ENCODE results near the gene IMPDH2. TPM values are rescaled to one million over a fixed set of nuclear protein-coding genes. Genes with fewer than 3 reads are reported as not detected.
A peak's percentile ranks its signal among the peaks of the same experiment; 100 is the strongest.

Gene IMPDH2
- total and polyA plus RNA-seq, 10 of the 15 experiments (the other 5 are each of a cell fraction or from before 2014, with no cell fraction given) = 190 to 424 (median 345) TPM

- 0 out of 2 replicates have a peak, but pooled peaks have one; percentile 7 for TF ChIP-seq ZNF24 (IDR thresholded peaks at IDR 0.05)
- TF ChIP-seq, protein P1, sequence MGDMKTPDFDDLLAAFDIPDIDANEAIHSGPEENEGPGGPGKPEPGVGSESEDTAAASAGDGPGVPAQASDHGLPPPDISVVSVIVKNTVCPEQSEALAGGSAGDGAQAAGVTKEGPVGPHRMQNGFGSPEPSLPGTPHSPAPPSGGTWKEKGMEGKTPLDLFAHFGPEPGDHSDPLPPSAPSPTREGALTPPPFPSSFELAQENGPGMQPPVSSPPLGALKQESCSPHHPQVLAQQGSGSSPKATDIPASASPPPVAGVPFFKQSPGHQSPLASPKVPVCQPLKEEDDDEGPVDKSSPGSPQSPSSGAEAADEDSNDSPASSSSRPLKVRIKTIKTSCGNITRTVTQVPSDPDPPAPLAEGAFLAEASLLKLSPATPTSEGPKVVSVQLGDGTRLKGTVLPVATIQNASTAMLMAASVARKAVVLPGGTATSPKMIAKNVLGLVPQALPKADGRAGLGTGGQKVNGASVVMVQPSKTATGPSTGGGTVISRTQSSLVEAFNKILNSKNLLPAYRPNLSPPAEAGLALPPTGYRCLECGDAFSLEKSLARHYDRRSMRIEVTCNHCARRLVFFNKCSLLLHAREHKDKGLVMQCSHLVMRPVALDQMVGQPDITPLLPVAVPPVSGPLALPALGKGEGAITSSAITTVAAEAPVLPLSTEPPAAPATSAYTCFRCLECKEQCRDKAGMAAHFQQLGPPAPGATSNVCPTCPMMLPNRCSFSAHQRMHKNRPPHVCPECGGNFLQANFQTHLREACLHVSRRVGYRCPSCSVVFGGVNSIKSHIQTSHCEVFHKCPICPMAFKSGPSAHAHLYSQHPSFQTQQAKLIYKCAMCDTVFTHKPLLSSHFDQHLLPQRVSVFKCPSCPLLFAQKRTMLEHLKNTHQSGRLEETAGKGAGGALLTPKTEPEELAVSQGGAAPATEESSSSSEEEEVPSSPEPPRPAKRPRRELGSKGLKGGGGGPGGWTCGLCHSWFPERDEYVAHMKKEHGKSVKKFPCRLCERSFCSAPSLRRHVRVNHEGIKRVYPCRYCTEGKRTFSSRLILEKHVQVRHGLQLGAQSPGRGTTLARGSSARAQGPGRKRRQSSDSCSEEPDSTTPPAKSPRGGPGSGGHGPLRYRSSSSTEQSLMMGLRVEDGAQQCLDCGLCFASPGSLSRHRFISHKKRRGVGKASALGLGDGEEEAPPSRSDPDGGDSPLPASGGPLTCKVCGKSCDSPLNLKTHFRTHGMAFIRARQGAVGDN (IDR thresholded peaks at IDR 0.05) = peak; percentile 99
- TF ChIP-seq ZNF207 (IDR thresholded peaks at IDR 0.05; ENCODE audit: borderline replicate concordance) = peak; percentile 81; the same call in 1 of the 2 replicates
- peak; percentile 71 for TF ChIP-seq NRF1 (conservative IDR thresholded peaks at IDR 0.05; ENCODE audit: low read depth, low read length)
- TF ChIP-seq CBFB (IDR thresholded peaks at IDR 0.05; ENCODE audit: low read depth) = peak; percentile 96
- no peak for TF ChIP-seq BCL11A (IDR thresholded peaks at IDR 0.05; ENCODE audit: low read depth, low read length)
- TF ChIP-seq, protein P2, sequence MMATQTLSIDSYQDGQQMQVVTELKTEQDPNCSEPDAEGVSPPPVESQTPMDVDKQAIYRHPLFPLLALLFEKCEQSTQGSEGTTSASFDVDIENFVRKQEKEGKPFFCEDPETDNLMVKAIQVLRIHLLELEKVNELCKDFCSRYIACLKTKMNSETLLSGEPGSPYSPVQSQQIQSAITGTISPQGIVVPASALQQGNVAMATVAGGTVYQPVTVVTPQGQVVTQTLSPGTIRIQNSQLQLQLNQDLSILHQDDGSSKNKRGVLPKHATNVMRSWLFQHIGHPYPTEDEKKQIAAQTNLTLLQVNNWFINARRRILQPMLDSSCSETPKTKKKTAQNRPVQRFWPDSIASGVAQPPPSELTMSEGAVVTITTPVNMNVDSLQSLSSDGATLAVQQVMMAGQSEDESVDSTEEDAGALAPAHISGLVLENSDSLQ (IDR thresholded peaks at IDR 0.05) = peak; percentile 67
- TF ChIP-seq POLR2AphosphoS2 (IDR thresholded peaks at IDR 0.05; ENCODE audit: low read depth, low read length) = peak; percentile 99
- peak; percentile 82 for TF ChIP-seq KLF5 (IDR thresholded peaks at IDR 0.05; ENCODE audit: partially characterized antibody)
- TF ChIP-seq CEBPB (IDR thresholded peaks at IDR 0.05; ENCODE audit: borderline replicate concordance in 1 of 2, low read depth in 2 of 2, low read length in 2 of 2) = peak in 1 of 2 experiments; percentile 59; a peak in 1 of 4 replicates
- peak; percentile 99 for TF ChIP-seq POLR2AphosphoS5 (IDR thresholded peaks at IDR 0.05; ENCODE audit: low read length)
- TF ChIP-seq MYC (IDR thresholded peaks at IDR 0.05; ENCODE audit: insufficient read depth, insufficient read length, insufficient replicate concordance, low read length, severe bottlenecking) = peak; percentile 89
- TF ChIP-seq SIN3A (IDR thresholded peaks at IDR 0.05; ENCODE audit: low read depth, low read length) = peak; percentile 83; the same call in 1 of the 2 replicates
- no peak for TF ChIP-seq KAT2A (conservative IDR thresholded peaks at IDR 0.05; ENCODE audit: control insufficient read depth, low read depth, low read length)
- TF ChIP-seq MXI1 (IDR thresholded peaks at IDR 0.05; ENCODE audit: low read depth, low read length) = peak; percentile 92
- TF ChIP-seq ATF7 (IDR thresholded peaks at IDR 0.05; ENCODE audit: low read depth) = peak; percentile 89
- TF ChIP-seq SMC3 (IDR thresholded peaks at IDR 0.05; ENCODE audit: borderline replicate concordance, low read length) = peak; percentile 7; the same call in 1 of the 2 replicates
- peak; percentile 54; the same call in 1 of the 2 replicates for TF ChIP-seq EED (IDR thresholded peaks at IDR 0.05; ENCODE audit: low read depth)
- TF ChIP-seq SMAD1 (IDR thresholded peaks at IDR 0.05; ENCODE audit: low read depth, partially characterized antibody) = peak; percentile 48
- TF ChIP-seq, protein P3, sequence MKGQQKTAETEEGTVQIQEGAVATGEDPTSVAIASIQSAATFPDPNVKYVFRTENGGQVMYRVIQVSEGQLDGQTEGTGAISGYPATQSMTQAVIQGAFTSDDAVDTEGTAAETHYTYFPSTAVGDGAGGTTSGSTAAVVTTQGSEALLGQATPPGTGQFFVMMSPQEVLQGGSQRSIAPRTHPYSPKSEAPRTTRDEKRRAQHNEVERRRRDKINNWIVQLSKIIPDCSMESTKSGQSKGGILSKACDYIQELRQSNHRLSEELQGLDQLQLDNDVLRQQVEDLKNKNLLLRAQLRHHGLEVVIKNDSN (IDR thresholded peaks at IDR 0.05; ENCODE audit: borderline replicate concordance, extremely low read length, insufficient read depth, low read depth, low read length) = no peak
- TF ChIP-seq HDAC6 (IDR thresholded peaks at IDR 0.05; ENCODE audit: unreplicated experiment) = peak; percentile 90
- peak; percentile 22; the same call in 1 of the 2 replicates for TF ChIP-seq IRF3 (IDR thresholded peaks at IDR 0.05)
- TF ChIP-seq ZNF217 (IDR thresholded peaks at IDR 0.05) = no peak
Measured at GRCh38 chr3:49028673-49029562, at the start of gene IMPDH2 (continued).

Measured in GM12878 (cell line).